Neural progenitor cell (in vitro differentiated cells): ENCODE measurements around the gene PIP4K2A.

Experiments used
- EZH2 ChIP-seq: fragments of 200-600 bp; sonication (generic); IDR thresholded peaks from 2 replicates; pipeline ENCODE4 v1.6.1; 2017; ENCODE audit warnings: antibody characterized with exemption, mild to moderate bottlenecking, moderate library complexity
- EZH2phosphoT487 ChIP-seq: fragments of 200-600 bp; sonication (generic); IDR thresholded peaks from 2 replicates; pipeline ENCODE4 v1.6.1; 2017; ENCODE audit warnings: antibody characterized with exemption
- TF ChIP-seq, protein P1 (sequence below): fragments of 200-600 bp; sonication (generic); IDR thresholded peaks from 2 replicates; pipeline ENCODE4 v1.5.1; 2017; ENCODE audit warnings: antibody characterized with exemption, mild to moderate bottlenecking

DNA sequence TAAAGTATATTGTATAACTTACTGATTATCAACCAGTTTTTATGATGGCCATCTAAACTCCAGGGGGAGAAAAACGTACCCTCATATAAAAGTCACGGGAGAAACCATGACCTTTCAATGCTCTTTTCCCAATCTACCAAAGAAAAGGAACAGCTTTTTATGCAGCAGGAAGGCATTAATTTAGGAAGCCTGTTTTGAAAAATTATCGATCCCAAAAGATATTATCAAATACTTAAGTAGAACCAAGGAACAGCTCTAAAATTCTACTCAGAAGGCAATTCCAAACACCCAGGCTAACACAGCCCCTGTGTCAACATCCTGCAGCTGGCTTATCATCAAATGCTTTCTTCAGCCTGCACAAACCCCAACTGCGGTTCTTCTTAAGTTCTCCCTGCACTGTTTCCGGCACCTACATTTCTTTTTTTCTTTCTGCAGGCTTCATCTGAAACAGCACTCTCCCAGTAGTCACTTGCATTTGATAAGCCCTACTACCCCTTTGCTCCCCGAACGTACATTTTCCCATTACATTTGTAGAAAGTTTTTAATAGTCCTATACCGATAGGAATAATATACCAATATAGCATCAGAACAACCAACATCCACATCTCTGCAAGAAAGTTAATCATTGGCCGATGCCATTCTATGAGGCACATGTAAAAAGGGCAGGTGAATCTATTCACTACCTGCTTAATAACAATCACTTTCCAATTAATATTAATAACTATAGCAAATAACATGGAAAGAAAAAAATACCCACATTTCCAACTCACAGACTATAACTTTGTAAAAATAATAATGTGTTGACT, 47.9 kb downstream of the PIP4K2A start:
- TF ChIP-seq, protein P1, sequence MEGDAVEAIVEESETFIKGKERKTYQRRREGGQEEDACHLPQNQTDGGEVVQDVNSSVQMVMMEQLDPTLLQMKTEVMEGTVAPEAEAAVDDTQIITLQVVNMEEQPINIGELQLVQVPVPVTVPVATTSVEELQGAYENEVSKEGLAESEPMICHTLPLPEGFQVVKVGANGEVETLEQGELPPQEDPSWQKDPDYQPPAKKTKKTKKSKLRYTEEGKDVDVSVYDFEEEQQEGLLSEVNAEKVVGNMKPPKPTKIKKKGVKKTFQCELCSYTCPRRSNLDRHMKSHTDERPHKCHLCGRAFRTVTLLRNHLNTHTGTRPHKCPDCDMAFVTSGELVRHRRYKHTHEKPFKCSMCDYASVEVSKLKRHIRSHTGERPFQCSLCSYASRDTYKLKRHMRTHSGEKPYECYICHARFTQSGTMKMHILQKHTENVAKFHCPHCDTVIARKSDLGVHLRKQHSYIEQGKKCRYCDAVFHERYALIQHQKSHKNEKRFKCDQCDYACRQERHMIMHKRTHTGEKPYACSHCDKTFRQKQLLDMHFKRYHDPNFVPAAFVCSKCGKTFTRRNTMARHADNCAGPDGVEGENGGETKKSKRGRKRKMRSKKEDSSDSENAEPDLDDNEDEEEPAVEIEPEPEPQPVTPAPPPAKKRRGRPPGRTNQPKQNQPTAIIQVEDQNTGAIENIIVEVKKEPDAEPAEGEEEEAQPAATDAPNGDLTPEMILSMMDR: no peak
- no peak for TF ChIP-seq EZH2
- TF ChIP-seq EZH2phosphoT487: no peak
